Measurements from ENCODE around the gene MAN1C1.

MAN1C1 gene

GRCh38 chr1:25677193-25677773 is 60.7 kb downstream of the MAN1C1 start:
- no peak for DNase-seq (ENCODE audit: low read depth in 2 of 3, low spot score in 2 of 3)

GRCh38 chr1:25679171-25679570 is 62.6 kb downstream of the MAN1C1 start:
- DNase-seq (ENCODE audit: low read depth in 2 of 3, low spot score in 2 of 3): no peak

GRCh38 chr1:25680701-25681100 is 64.1 kb downstream of the MAN1C1 start:
- DNase-seq (ENCODE audit: low read depth in 2 of 3, low spot score in 2 of 3): no peak

GRCh38 chr1:25682059-25682601 is 65.5 kb downstream of the MAN1C1 start:
- DNase-seq (ENCODE audit: low read depth in 2 of 3, low spot score in 2 of 3): no peak

GRCh38 chr1:25683177-25683576 is 66.6 kb downstream of the MAN1C1 start:
- DNase-seq (ENCODE audit: low read depth in 2 of 3, low spot score in 2 of 3): no peak

- DNase-seq (ENCODE audit: low read depth in 2 of 3, low spot score in 2 of 3): no peak
Observed at GRCh38 chr1:25683731-25684130, 67.1 kb downstream of the MAN1C1 start.

- DNase-seq (ENCODE audit: low read depth in 2 of 3, low spot score in 2 of 3): no peak
Observed at GRCh38 chr1:25684216-25684965, 67.8 kb downstream of the MAN1C1 start.

GRCh38 chr1:25685211-25685750 is 68.7 kb downstream of the MAN1C1 start:
- no peak for DNase-seq (ENCODE audit: low read depth in 2 of 3, low spot score in 2 of 3)

GRCh38 chr1:25685938-25686665 is 69.5 kb downstream of the MAN1C1 start:
- no peak for DNase-seq (ENCODE audit: low read depth in 2 of 3, low spot score in 2 of 3)

GRCh38 chr1:25687221-25688017 is 70.8 kb downstream of the MAN1C1 start:
- DNase-seq (ENCODE audit: low read depth in 2 of 3, low spot score in 2 of 3): no peak

GRCh38 chr1:25688390-25689119 is 72.0 kb downstream of the MAN1C1 start:
- DNase-seq (ENCODE audit: low read depth in 2 of 3, low spot score in 2 of 3): no peak

- no peak for DNase-seq (ENCODE audit: low read depth in 2 of 3, low spot score in 2 of 3)
Observed at GRCh38 chr1:25689686-25690381, 73.2 kb downstream of the MAN1C1 start.

GRCh38 chr1:25690396-25690956 is 73.9 kb downstream of the MAN1C1 start:
- no peak for DNase-seq (ENCODE audit: low read depth in 2 of 3, low spot score in 2 of 3)

- no peak for DNase-seq (ENCODE audit: low read depth in 2 of 3, low spot score in 2 of 3)
Observed at GRCh38 chr1:25691211-25691610, 74.6 kb downstream of the MAN1C1 start.

- DNase-seq (ENCODE audit: low read depth in 2 of 3, low spot score in 2 of 3): no peak
Observed at GRCh38 chr1:25692560-25692959, 76.0 kb downstream of the MAN1C1 start.

GRCh38 chr1:25694167-25695007 is 77.8 kb downstream of the MAN1C1 start:
- DNase-seq (ENCODE audit: low read depth in 2 of 3, low spot score in 2 of 3): no peak

GRCh38 chr1:25695090-25695770 is 78.6 kb downstream of the MAN1C1 start:
- no peak for DNase-seq (ENCODE audit: low read depth in 2 of 3, low spot score in 2 of 3)
